Left ventricle myocardium inferior (tissue), 1 donor: ENCODE data around the gene TGFBR1. TPM values are rescaled to one million over a fixed set of nuclear protein-coding genes. Genes with fewer than 3 reads are reported as not detected.

ENCODE experiments used
- DNase-seq: peaks from one replicate; pipeline ENCODE4 v3.0.0-alpha.2; 2020
- H3K27ac ChIP-seq: fragments of 200-600 bp; replicated peaks from 2 replicates; pipeline ENCODE4 v1.8.0; 2021
- H3K27me3 ChIP-seq: fragments of 200-600 bp; 2 replicates; pipeline ENCODE4 v1.8.0; 2021; ENCODE audit warnings: low read depth
- H3K36me3 ChIP-seq: fragments of 200-600 bp; 2 replicates; pipeline ENCODE4 v1.8.0; 2021
- H3K4me1 ChIP-seq: fragments of 200-600 bp; 2 replicates; pipeline ENCODE4 v1.8.0; 2021
- H3K4me3 ChIP-seq: fragments of 200-600 bp; 2 replicates; pipeline ENCODE4 v1.8.0; 2021; ENCODE audit warnings: mild to moderate bottlenecking, moderate library complexity
- H3K9me3 ChIP-seq: fragments of 200-600 bp; replicated peaks from 2 replicates; pipeline ENCODE4 v1.8.0; 2021
- CTCF ChIP-seq: fragments of 200-600 bp; IDR thresholded peaks from 2 replicates; pipeline ENCODE4 v1.8.0; 2021; ENCODE audit warnings: antibody characterized with exemption, mild to moderate bottlenecking, borderline replicate concordance
- intact Hi-C: fragments of 100-400 bp; cut with micrococcal nuclease; formaldehyde crosslinking; loops from one replicate; pipeline ENCODE4 v1.11.0; 2022
- total RNA-seq: library from RNA; stranded (reverse); fragmentation: NEBNext Ultra II Directional; extraction: Animal tissue kit (Norgen Biotek cat#: 25700); gene quantifications from one replicate; pipeline ENCODE4 v1.2.1, GENCODE V29; 2021
- donor health status: DM: no; HTN: yes; CAD: no; lungs with severe emphysema.

The TGFBR1 gene
- total RNA-seq, 1 donor from 2014 or later = 12.3 TPM

DNA sequence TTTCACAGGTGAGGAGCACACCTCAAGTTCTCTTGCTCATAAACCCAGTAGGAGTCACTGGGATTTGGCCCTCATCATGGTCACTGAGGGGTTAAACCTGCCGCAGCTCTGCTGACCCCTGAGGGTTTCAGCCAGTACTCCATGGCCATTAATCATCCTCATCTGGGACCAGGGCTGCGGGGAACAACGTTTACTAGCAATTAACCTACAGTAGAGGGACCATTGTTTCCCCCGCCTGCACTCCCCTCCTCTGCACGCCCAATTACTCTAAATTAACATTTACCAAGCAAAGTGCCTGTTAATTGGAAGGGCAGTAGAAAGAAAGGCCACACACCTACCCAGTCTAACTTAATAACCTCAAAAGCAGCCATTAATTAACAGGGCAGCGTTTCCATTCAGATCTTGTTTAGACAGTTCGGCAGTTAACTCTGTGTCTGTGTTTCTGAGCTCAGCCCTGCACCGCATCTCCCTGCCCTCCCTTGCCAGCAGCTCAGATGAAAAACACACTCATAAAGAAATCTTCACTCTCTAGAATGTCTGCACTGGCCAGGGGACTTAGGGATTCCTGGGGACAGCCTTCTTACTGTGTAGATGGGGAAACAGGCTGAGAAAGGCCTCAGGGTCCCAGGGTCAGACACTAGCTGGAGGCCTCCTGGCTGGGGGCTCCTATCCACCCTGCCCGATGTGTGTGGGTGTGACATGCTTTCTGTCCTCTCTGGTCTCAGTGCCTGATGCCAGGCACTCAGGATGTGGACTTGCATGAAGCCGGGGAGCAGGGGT is 65.3 kb downstream of the TGFBR1 start:
- Histone ChIP-seq H3K27ac (no peak overlapping the region), H3K4me3 (no peak overlapping the region), H3K9me3 (no peaks in the 10 kb centered on the region), H3K36me3 (no peaks in the 10 kb centered on the region), H3K4me1 (no peaks in the 10 kb centered on the region), H3K27me3 (peaks cover 32% of the 10 kb centered on the region)
- no peak for DNase-seq
- intact Hi-C loops = no loop called here
- TF ChIP-seq CTCF = no peak

GRCh38 chr9:99171225-99172123 is 66.6 kb downstream of the TGFBR1 start:
- intact Hi-C loops = no loop called here
- no peak for TF ChIP-seq CTCF
- no peak for DNase-seq
- Histone ChIP-seq H3K4me3 (no peak overlapping the region), H3K9me3 (no peaks in the 10 kb centered on the region), H3K27ac (no peak overlapping the region), H3K27me3 (peaks cover 32% of the 10 kb centered on the region), H3K36me3 (no peaks in the 10 kb centered on the region), H3K4me1 (no peaks in the 10 kb centered on the region)

DNA sequence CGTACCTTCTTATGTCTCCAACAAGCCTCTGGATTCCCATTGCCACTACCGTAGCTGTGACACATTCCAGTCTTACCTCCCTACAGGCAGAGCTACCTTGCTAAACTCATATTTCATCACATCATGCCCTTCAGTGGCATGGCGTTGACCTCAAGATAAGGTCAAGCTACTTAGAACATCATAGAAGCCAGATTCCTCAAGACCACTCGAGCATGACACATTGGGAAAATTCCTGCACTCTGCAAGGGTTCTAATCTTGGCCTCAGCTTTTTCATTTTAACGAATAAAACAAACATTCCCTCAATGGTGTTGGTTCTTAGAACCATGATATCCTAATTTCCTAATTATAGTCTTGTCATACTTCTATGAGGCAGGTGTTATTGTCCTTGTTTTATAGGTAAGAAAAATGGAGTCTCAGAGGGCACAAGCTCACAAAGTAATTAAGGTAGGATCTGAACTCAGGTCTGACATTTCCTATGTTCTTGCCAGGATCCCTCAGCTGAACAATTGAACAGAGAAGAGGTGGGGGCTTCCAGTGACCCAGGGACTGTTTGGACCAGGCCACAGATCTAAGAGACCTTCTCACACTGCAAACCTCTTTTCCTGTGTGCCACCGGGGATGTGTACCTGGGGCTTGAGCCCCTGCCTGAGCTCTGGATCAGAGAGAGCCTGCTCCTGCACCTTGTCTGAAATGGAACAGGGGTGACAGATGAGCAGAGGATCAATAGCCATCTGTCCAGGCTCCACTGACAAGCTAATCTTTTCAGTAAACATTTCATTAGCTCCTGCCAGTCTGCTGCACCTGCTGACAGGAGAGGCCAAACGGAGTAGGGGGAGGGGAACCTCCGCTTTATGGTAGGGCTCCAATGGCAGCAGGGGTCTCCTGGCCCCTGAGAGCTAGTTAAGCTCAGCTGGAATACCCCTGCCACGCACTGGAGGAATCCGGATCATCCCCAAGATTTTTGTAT is 67.5 kb downstream of the TGFBR1 start:
- TF ChIP-seq CTCF = no peak
- no peak for DNase-seq
- Histone ChIP-seq H3K27ac (no peak overlapping the region), H3K27me3 (peaks cover 32% of the 10 kb centered on the region), H3K4me1 (no peaks in the 10 kb centered on the region), H3K9me3 (no peaks in the 10 kb centered on the region), H3K36me3 (no peaks in the 10 kb centered on the region), H3K4me3 (no peak overlapping the region)
- intact Hi-C loops = no loop called here

GRCh38 chr9:99173570-99174504 is 68.9 kb downstream of the TGFBR1 start:
- no peaks in the 10 kb centered on the region for H3K36me3 ChIP-seq
- DNase-seq = no peak
- H3K9me3 ChIP-seq = no peaks in the 10 kb centered on the region
- no peak for TF ChIP-seq CTCF
- peaks cover 26% of the 10 kb centered on the region for H3K27me3 ChIP-seq
- H3K27ac ChIP-seq = no peak overlapping the region
- H3K4me1 ChIP-seq = no peaks in the 10 kb centered on the region
- intact Hi-C loops = no loop called here
- H3K4me3 ChIP-seq = no peak overlapping the region
